H9 (cell line): ENCODE measurements around the gene FAM228B. TPM values are rescaled to one million over a fixed set of nuclear protein-coding genes. Genes with fewer than 3 reads are reported as not detected.

ENCODE experiments used
- DNase-seq: peaks from one replicate; pipeline ENCODE4 v3.0.0-alpha.2; 2017
- H2AFZ ChIP-seq: one replicate; pipeline ENCODE4 v1.6.1; 2013; ENCODE audit warnings: mild to moderate bottlenecking, low read length, control low read depth, moderate library complexity
- H2AK5ac ChIP-seq: 2 replicates; pipeline ENCODE4 v1.6.1; 2013; ENCODE audit warnings: low read length, control low read depth, mixed read lengths; ENCODE audit not compliant: insufficient read length
- H2BK120ac ChIP-seq: one replicate; pipeline ENCODE4 v1.6.1; 2013; ENCODE audit warnings: low read depth, mild to moderate bottlenecking, low read length, control low read depth, inconsistent platforms; ENCODE audit not compliant: poor library complexity, severe bottlenecking
- H2BK12ac ChIP-seq: 2 replicates; pipeline ENCODE4 v1.6.1; 2013; ENCODE audit warnings: low read length, control low read depth, mixed read lengths, low read depth; ENCODE audit not compliant: insufficient read length
- H2BK15ac ChIP-seq: 2 replicates; pipeline ENCODE4 v1.6.1; 2013; ENCODE audit warnings: low read depth, low read length, control low read depth
- H2BK20ac ChIP-seq: one replicate; pipeline ENCODE4 v1.6.1; 2013; ENCODE audit warnings: low read depth, mild to moderate bottlenecking, low read length, control low read depth, inconsistent platforms; ENCODE audit not compliant: poor library complexity, severe bottlenecking
- H2BK5ac ChIP-seq: 2 replicates; pipeline ENCODE4 v1.6.1; 2013; ENCODE audit warnings: low read length, control low read depth, mixed read lengths; ENCODE audit not compliant: insufficient read length
- H3K14ac ChIP-seq: 2 replicates; pipeline ENCODE4 v1.6.1; 2013; ENCODE audit warnings: low read length, control low read depth; ENCODE audit not compliant: insufficient read depth
- H3K18ac ChIP-seq: 2 replicates; pipeline ENCODE4 v1.6.1; 2013; ENCODE audit warnings: low read depth, mild to moderate bottlenecking, mixed read lengths, low read length, control low read depth; ENCODE audit not compliant: insufficient read length
- H3K23ac ChIP-seq: 2 replicates; pipeline ENCODE4 v1.6.1; 2013; ENCODE audit warnings: low read length, control low read depth, mixed read lengths, low read depth; ENCODE audit not compliant: insufficient read length
- H3K23me2 ChIP-seq: 2 replicates; pipeline ENCODE4 v1.6.1; 2013; ENCODE audit warnings: low read depth, mild to moderate bottlenecking, mixed read lengths, low read length, control low read depth; ENCODE audit not compliant: insufficient read length, poor library complexity, severe bottlenecking
- H3K27ac ChIP-seq: 2 replicates; pipeline ENCODE4 v1.5.1; 2013; ENCODE audit warnings: low read length, control low read depth, mixed read lengths, low read depth; ENCODE audit not compliant: insufficient read length
- H3K27me3 ChIP-seq: 2 replicates; pipeline ENCODE4 v1.6.1; 2013; ENCODE audit warnings: low read length, control low read depth, inconsistent platforms; ENCODE audit not compliant: insufficient read depth
- H3K4ac ChIP-seq: 2 replicates; pipeline ENCODE4 v1.6.1; 2013; ENCODE audit warnings: low read depth, mild to moderate bottlenecking, control low read depth, inconsistent platforms, low read length, moderate library complexity
- H3K4me1 ChIP-seq: 2 replicates; pipeline ENCODE4 v1.6.1; 2013; ENCODE audit warnings: low read length, control low read depth, inconsistent platforms; ENCODE audit not compliant: insufficient read depth
- H3K4me2 ChIP-seq: 2 replicates; pipeline ENCODE4 v1.6.1; 2013; ENCODE audit warnings: low read length, control low read depth, mixed read lengths; ENCODE audit not compliant: insufficient read length, insufficient read depth
- H3K56ac ChIP-seq: 2 replicates; pipeline ENCODE4 v1.6.1; 2013; ENCODE audit warnings: low read depth, mild to moderate bottlenecking, mixed read lengths, low read length, control low read depth; ENCODE audit not compliant: insufficient read length
- H3K79me1 ChIP-seq: 2 replicates; pipeline ENCODE4 v1.6.1; 2013; ENCODE audit warnings: low read depth, mild to moderate bottlenecking, moderate library complexity, low read length, control low read depth, inconsistent platforms; ENCODE audit not compliant: insufficient read depth, poor library complexity, severe bottlenecking
- H3K79me2 ChIP-seq: 2 replicates; pipeline ENCODE4 v1.6.1; 2013; ENCODE audit warnings: low read length, control low read depth, inconsistent platforms; ENCODE audit not compliant: insufficient read depth
- H3K9ac ChIP-seq: 2 replicates; pipeline ENCODE4 v1.6.1; 2013; ENCODE audit warnings: low read length, control low read depth, mixed read lengths; ENCODE audit not compliant: insufficient read length; ENCODE audit errors: extremely low read depth
- H3K9me3 ChIP-seq: one replicate; pipeline ENCODE4 v1.6.1; 2013; ENCODE audit warnings: low read depth, low read length, inconsistent platforms; ENCODE audit not compliant: control insufficient read depth
- H3T11ph ChIP-seq: one replicate; pipeline ENCODE4 v1.6.1; 2013; ENCODE audit warnings: mild to moderate bottlenecking, low read length, control low read depth, inconsistent platforms
- H4K20me1 ChIP-seq: one replicate; pipeline ENCODE4 v1.6.1; 2013; ENCODE audit not compliant: control insufficient read depth, insufficient read length, insufficient read depth
- H4K5ac ChIP-seq: 2 replicates; pipeline ENCODE4 v1.6.1; 2013; ENCODE audit warnings: low read depth, mild to moderate bottlenecking, mixed read lengths, low read length, control low read depth; ENCODE audit not compliant: insufficient read length
- H4K8ac ChIP-seq: replicated peaks from 2 replicates; pipeline ENCODE4 v1.6.1; 2013; ENCODE audit warnings: low read length, control low read depth, mixed read lengths, low read depth; ENCODE audit not compliant: insufficient read length
- H4K91ac ChIP-seq: 2 replicates; pipeline ENCODE4 v1.6.1; 2013; ENCODE audit warnings: low read depth, mild to moderate bottlenecking, moderate library complexity, mixed read lengths, low read length, control low read depth; ENCODE audit not compliant: insufficient read length
- H3K27ac Mint-ChIP-seq, 3 experiments: 2 replicates in 2 of 3; 3 replicates in 1 of 3; pipeline ENCODE4 v1.8.0; 2020 to 2021; ENCODE audit warnings: mixed read lengths in 3 of 3, mild to moderate bottlenecking in 1 of 3, moderate library complexity in 1 of 3
- H3K27me3 Mint-ChIP-seq: 2 replicates; pipeline ENCODE4 v1.8.0; 2021; ENCODE audit warnings: low read depth, mild to moderate bottlenecking, moderate library complexity, mixed read lengths
- H3K36me3 Mint-ChIP-seq, 3 experiments: 2 replicates in 2 of 3; 3 replicates in 1 of 3; pipeline ENCODE4 v1.8.0; 2020 to 2021; ENCODE audit warnings: low read depth in 3 of 3, mixed read lengths in 3 of 3; ENCODE audit not compliant: insufficient read depth in 1 of 3
- H3K4me1 Mint-ChIP-seq, 2 experiments: 2 replicates each; pipeline ENCODE4 v1.8.0; 2020; ENCODE audit warnings: mixed read lengths in 2 of 2
- H3K4me3 Mint-ChIP-seq, 2 experiments: 2 replicates in 1 of 2; 3 replicates in 1 of 2; pipeline ENCODE4 v1.8.0; 2020 to 2021; ENCODE audit warnings: mild to moderate bottlenecking in 2 of 2, mixed read lengths in 2 of 2, moderate library complexity in 1 of 2
- H3K9me3 Mint-ChIP-seq, 2 experiments: 2 replicates in 1 of 2; 3 replicates in 1 of 2; pipeline ENCODE4 v1.8.0; 2020; ENCODE audit warnings: mild to moderate bottlenecking in 2 of 2, mixed read lengths in 2 of 2, moderate library complexity in 1 of 2
- CTCF ChIP-seq: fragments of 200-600 bp; sonication (generic); conservative IDR thresholded peaks from 3 replicates; pipeline ENCODE4 v1.8.0; 2021; ENCODE audit warnings: antibody characterized with exemption, mild to moderate bottlenecking
- WGBS: extraction: QIAGEN DNeasy Blood & Tissue Kit; methylation state at CpG from one replicate; pipeline ENCODE4 v1.1.7; 2013; ENCODE audit warnings: missing lambda C conversion rate, low lambda C conversion rate, mixed read lengths; ENCODE audit not compliant: insufficient read length; ENCODE audit errors: extremely low coverage; 5-methylcytosine and 5-hydroxymethylcytosine counted together
- total RNA-seq: library from RNA; stranded (reverse); gene quantifications from 2 replicates; pipeline ENCODE4 v1.2.1, GENCODE V29; 2021

The FAM228B gene
- total RNA-seq, 1 experiment from 2014 or later = 6.5 TPM

- H3K18ac ChIP-seq = no peak overlapping the region
- H3K9ac ChIP-seq = no peak overlapping the region
- H3K79me2 ChIP-seq = no peaks in the 10 kb centered on the region
- H3K4ac ChIP-seq = no peak overlapping the region
- no peak for TF ChIP-seq CTCF
- no peak overlapping the region for H2BK5ac ChIP-seq
- no peak overlapping the region for H4K91ac ChIP-seq
- H2AK5ac ChIP-seq = no peak overlapping the region
- H3K36me3 Mint-ChIP-seq = peaks cover 0 to 5% (median 0%) of the 10 kb centered on the region in 3 experiments; a peak in 3 of 7 replicates
- H3K9me3 Mint-ChIP-seq = peaks cover 8 to 14% of the 10 kb centered on the region in 2 experiments; a peak in 4 of 5 replicates
- no peak overlapping the region for H2BK20ac ChIP-seq
- H3K14ac ChIP-seq = no peak overlapping the region
- H3K79me1 ChIP-seq = no peaks in the 10 kb centered on the region
- no peak overlapping the region for H2BK120ac ChIP-seq
- no peak overlapping the region for H2AFZ ChIP-seq
- H3T11ph ChIP-seq = no peak overlapping the region
- no peak overlapping the region for H3K56ac ChIP-seq
- no peak for DNase-seq
- no peak overlapping the region for H4K8ac ChIP-seq
- no peak overlapping the region for H3K4me3 Mint-ChIP-seq
- H3K9me3 ChIP-seq = no peaks in the 10 kb centered on the region
- H3K27ac Mint-ChIP-seq = no peak overlapping the region
- H4K5ac ChIP-seq = no peak overlapping the region
- H3K4me1 Mint-ChIP-seq = peaks cover 7 to 12% of the 10 kb centered on the region in 2 experiments
- H3K4me1 ChIP-seq = no peaks in the 10 kb centered on the region
- no peak overlapping the region for H2BK12ac ChIP-seq
- no peak overlapping the region for H3K23ac ChIP-seq
- no peaks in the 10 kb centered on the region; the same call in 1 of the 2 replicates for H3K27me3 ChIP-seq
- H3K4me2 ChIP-seq = no peak overlapping the region
- H2BK15ac ChIP-seq = no peak overlapping the region
- no peak overlapping the region for H3K27ac ChIP-seq
- WGBS = no CpG with 5 or more reads among the region's 2 CpGs
- no peaks in the 10 kb centered on the region for H4K20me1 ChIP-seq
- no peaks in the 10 kb centered on the region; the same call in 1 of the 2 replicates for H3K27me3 Mint-ChIP-seq
- H3K23me2 ChIP-seq = no peaks in the 10 kb centered on the region
These were observed 40.3 kb downstream of the FAM228B start for GRCh38 chr2:24163601-24164000.
